Stomach smooth muscle (tissue), 2 donors: ENCODE results near the gene COL20A1.

Source experiments
- H3K27ac ChIP-seq: one replicate; pipeline ENCODE4 v1.7.0; 2013; ENCODE audit warnings: mild to moderate bottlenecking, low read length, inconsistent platforms
- H3K27me3 ChIP-seq, 2 donors: one replicate each; pipeline ENCODE4 v1.7.0; 2013; ENCODE audit warnings: low read length in 2 of 2; ENCODE audit not compliant: insufficient read depth in 2 of 2, control insufficient read depth in 1 of 2
- H3K36me3 ChIP-seq, 2 donors: one replicate each; pipeline ENCODE4 v1.7.0; 2013; ENCODE audit warnings: low read length in 2 of 2; ENCODE audit not compliant: control insufficient read depth in 2 of 2, insufficient read depth in 2 of 2
- H3K4me1 ChIP-seq: one replicate; pipeline ENCODE4 v1.7.0; 2013; ENCODE audit warnings: low read length; ENCODE audit not compliant: control insufficient read depth, insufficient read depth
- H3K4me3 ChIP-seq, 2 donors: one replicate each; pipeline ENCODE4 v1.7.0; 2013; ENCODE audit warnings: low read length in 2 of 2
- H3K9ac ChIP-seq, 2 donors: one replicate each; pipeline ENCODE4 v1.7.0; 2013; ENCODE audit warnings: low read length in 2 of 2, mild to moderate bottlenecking in 1 of 2
- H3K9me3 ChIP-seq, 2 donors: one replicate each; pipeline ENCODE4 v1.7.0; 2013; ENCODE audit warnings: low read length in 2 of 2; ENCODE audit not compliant: control insufficient read depth in 2 of 2
- donor health status: healthy.
- donor health status: Pancreatic carcinoma.

The COL20A1 gene

DNA sequence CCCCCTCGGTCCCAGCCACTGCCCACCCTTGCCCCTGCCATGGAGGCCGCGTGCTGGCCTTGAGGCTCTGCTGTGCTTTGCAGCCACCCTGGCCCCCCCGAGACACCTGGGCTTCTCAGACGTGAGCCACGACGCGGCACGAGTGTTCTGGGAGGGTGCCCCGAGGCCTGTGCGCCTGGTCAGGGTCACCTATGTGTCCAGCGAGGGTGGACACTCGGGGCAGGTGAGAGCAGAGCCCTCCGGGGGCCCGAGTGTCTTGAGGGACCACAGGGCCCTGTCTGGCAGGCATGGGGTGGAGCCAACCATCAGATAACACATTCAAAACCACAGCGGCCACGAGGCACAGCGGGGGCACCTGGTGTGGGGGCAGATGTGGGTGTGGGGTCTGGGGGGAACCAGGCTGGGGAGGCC, 18.9 kb downstream of the COL20A1 start:
- Histone ChIP-seq H3K36me3 (no peaks in the 10 kb centered on the region), H3K9ac (no peak overlapping the region), H3K9me3 (no peaks in the 10 kb centered on the region), H3K27me3 (peaks cover 22 to 27% of the 10 kb centered on the region in 2 donors), H3K4me3 (no peak overlapping the region), H3K27ac (no peak overlapping the region), H3K4me1 (peaks cover 14% of the 10 kb centered on the region)

DNA sequence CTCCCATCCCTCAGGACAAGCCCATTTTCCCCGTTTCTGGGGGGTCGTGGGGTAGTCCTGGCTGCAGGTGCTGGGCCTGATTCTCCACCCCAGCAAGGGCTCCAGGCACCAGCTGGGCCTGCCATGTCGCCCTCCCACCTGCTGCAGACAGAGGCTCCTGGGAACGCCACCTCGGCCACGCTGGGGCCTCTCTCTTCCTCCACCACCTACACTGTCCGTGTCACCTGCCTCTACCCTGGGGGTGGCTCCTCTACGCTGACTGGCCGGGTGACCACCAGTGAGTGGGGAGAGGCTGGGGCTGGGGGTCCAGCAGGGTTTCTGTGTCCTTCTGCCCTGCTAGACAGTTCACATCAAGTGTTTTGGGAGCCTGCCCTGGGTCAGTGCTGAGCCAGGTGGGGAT, 19.3 kb downstream of the COL20A1 start:
- Histone ChIP-seq H3K4me3 (no peak overlapping the region), H3K4me1 (peaks cover 14% of the 10 kb centered on the region), H3K9me3 (no peaks in the 10 kb centered on the region), H3K9ac (no peak overlapping the region), H3K27me3 (peaks cover 20 to 22% of the 10 kb centered on the region in 2 donors), H3K36me3 (no peaks in the 10 kb centered on the region), H3K27ac (no peak overlapping the region)

DNA sequence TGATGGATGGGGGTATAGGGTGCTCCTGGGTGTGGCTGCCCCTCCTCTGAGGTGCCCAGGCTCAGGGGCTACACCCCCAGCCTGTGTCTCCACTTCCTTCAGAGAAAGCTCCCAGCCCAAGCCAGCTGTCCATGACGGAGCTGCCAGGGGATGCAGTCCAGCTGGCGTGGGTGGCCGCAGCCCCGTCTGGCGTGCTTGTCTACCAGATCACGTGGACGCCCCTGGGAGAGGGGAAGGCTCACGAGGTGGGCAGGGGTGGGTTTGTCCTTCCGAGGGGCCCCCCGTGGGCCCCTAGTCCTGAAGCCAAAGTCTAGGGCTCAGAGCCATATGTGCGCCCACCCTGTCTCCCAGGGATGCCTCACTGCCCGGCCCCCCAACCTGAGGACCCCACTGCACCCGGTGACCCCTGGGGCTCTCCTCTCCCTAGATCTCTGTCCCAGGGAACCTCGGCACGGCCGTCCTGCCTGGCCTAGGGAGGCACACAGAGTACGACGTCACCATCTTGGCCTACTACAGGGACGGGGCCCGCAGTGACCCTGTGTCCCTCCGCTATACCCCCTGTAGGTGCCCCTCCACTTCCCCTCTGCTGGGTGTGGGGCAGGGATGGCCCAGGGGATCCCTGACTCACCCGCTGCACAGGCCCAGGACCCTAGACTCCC, 19.8 kb downstream of the COL20A1 start:
- H3K4me3 ChIP-seq: no peak overlapping the region
- H3K36me3 ChIP-seq: no peaks in the 10 kb centered on the region
- peaks cover 14% of the 10 kb centered on the region for H3K4me1 ChIP-seq

DNA sequence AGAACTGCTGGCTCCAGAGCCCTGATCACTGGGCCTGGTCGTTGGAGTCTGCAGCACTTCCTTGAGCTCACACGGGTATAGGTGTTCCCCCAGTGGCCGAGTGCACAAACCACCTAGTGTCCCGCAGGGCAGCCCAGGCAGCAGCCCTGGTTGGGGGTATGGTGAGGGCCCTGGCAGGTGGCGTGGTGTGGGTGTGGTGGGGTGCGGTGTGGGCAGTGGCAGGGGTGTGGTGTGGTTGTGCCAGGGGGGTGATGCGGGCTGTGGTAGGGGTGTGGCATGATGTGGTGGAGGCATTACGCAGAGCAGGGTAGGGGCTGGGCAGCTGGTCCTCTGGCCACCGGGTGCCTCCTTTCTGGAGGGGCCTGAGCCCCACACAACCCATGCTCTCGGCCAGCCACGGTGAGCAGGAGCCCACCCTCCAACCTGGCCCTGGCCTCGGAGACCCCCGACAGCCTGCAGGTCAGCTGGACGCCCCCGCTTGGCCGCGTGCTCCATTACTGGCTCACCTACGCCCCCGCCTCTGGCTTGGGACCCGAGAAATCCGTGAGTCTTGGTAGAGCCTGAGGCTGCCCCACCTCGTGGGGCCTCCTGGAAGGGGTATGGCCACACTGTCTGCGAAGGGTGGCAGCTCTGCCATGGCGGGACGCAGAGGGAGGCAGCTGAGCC, 20.5 kb downstream of the COL20A1 start:
- no peaks in the 10 kb centered on the region for H3K36me3 ChIP-seq
- peaks cover 12% of the 10 kb centered on the region in 2 donors for H3K27me3 ChIP-seq
- H3K9me3 ChIP-seq: no peaks in the 10 kb centered on the region
- H3K9ac ChIP-seq: no peak overlapping the region
- H3K4me3 ChIP-seq: no peak overlapping the region
- peaks cover 14% of the 10 kb centered on the region for H3K4me1 ChIP-seq
- no peak overlapping the region for H3K27ac ChIP-seq

More for the DNA sequence above, 19.8 kb downstream of the COL20A1 start:
- H3K9me3 ChIP-seq: no peaks in the 10 kb centered on the region
- peaks cover 16 to 18% of the 10 kb centered on the region in 2 donors for H3K27me3 ChIP-seq
- H3K9ac ChIP-seq: no peak overlapping the region
- no peak overlapping the region for H3K27ac ChIP-seq

- Histone ChIP-seq H3K4me3 (no peak overlapping the region), H3K27ac (no peak overlapping the region), H3K4me1 (peaks cover 14% of the 10 kb centered on the region), H3K9me3 (no peaks in the 10 kb centered on the region), H3K27me3 (peaks cover 7 to 8% of the 10 kb centered on the region in 2 donors), H3K9ac (no peak overlapping the region), H3K36me3 (no peaks in the 10 kb centered on the region)
These were observed 21.1 kb downstream of the COL20A1 start for GRCh38 chr20:63314015-63314471.

DNA sequence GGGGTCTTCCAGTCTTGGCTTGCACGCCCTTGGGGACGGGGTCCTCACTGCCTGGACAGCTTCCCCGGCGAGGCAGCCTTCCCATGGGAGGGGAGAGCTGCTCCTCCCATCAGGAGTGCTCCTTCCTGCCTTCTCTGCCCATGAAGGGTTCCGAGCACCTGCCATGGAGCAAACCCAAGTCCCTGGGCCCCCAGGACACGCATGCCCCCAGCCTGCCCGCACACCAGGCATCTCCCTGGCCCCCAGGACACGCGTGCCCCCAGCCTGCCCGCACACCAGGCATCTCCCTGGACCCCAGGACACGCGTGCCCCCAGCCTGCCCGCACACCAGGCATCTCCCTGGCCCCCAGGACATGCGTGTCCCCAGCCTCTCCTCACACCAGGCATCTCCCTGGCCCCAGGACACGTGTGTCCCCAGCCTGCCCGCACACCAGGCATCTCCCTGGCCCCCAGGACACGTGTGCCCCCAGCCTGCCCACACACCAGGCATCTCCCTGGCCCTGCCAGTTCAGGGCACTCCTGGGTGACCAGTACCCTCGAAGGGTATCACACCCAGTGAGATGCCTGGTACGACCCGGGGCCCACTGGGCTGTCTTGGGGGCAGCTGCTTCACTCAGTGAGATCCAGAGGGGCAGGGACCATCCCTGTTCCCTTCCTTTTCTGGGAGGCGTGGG, 21.7 kb downstream of the COL20A1 start:
- H3K4me3 ChIP-seq: no peak overlapping the region
- peaks cover under 1 to 4% of the 10 kb centered on the region in 2 donors for H3K27me3 ChIP-seq
- H3K36me3 ChIP-seq: no peaks in the 10 kb centered on the region
- H3K9ac ChIP-seq: no peak overlapping the region
- H3K27ac ChIP-seq: no peak overlapping the region
- H3K4me1 ChIP-seq: peaks cover 10% of the 10 kb centered on the region
- H3K9me3 ChIP-seq: no peaks in the 10 kb centered on the region

GRCh38 chr20:63315240-63315689, 22.3 kb downstream of the COL20A1 start:
- no peak overlapping the region for H3K27ac ChIP-seq
- H3K9ac ChIP-seq: no peak overlapping the region
- H3K36me3 ChIP-seq: no peaks in the 10 kb centered on the region
- peaks cover 0 to 4% of the 10 kb centered on the region in 2 donors for H3K27me3 ChIP-seq
- no peak overlapping the region for H3K4me3 ChIP-seq
- no peaks in the 10 kb centered on the region for H3K9me3 ChIP-seq
- peaks cover 10% of the 10 kb centered on the region for H3K4me1 ChIP-seq

DNA sequence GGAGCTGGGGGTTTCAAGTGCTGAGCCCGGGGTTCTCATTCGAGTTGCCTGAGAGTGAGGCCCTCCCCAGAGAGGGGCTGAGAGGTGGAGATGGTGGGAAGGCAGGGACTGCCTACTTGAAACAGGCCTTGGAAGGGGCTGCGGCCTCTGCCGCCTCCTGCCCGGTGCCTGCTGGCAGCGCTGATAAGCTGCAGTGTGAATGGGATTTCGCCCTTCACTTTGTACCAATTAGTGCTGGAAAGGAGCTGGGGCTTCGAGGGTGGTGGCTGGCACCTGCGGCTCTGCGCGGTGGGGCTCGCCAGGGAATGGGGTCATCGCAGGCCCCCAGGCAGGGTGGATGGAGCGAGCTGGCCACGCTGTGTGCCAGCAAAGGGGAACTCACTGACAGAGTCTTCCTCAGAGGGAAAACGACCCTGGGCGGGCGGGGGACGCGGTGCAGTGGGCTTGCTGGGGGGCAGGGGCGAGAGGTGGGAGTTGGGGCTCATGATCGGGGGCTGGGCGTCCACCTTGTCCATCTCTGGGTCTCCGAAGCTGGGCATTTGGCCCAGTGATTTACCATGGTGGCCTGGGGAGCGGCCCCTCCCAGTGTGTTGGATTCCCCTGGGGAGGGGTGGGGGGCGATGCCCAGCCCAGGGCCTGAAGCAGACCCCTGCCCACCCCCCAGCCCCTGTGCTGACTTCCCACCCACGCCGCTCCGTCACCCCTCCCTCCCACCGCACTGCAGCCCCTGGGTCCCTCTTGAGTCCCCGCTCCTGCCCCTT, 22.9 kb downstream of the COL20A1 start:
- Histone ChIP-seq H3K9me3 (no peaks in the 10 kb centered on the region), H3K4me1 (peaks cover 14% of the 10 kb centered on the region), H3K4me3 (no peak overlapping the region), H3K36me3 (no peaks in the 10 kb centered on the region), H3K27me3 (peaks cover 0 to 2% of the 10 kb centered on the region in 2 donors), H3K9ac (no peak overlapping the region), H3K27ac (no peak overlapping the region)

DNA sequence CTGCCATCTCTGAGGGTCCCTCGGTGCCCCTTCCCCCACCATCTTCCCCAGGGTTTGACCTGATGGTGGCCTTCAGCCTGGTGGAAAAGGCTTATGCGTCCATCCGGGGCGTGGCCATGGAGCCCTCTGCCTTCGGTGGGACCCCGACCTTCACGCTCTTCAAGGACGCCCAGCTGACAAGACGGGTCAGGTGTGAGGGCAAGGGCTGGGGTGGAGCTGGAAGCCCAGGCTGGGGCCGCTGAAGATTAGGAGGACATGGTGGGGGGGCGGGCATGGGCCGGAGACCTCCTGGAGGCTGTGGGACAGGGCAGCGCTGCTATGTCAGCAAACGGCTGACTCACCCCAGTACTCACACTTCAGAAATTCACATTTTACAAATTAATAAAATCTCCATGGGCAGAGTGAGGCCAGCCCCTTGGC, 23.5 kb downstream of the COL20A1 start:
- Histone ChIP-seq H3K4me1 (peaks cover 14% of the 10 kb centered on the region), H3K36me3 (no peaks in the 10 kb centered on the region), H3K9me3 (no peaks in the 10 kb centered on the region), H3K4me3 (no peak overlapping the region), H3K9ac (no peak overlapping the region), H3K27me3 (peaks cover 0 to 4% of the 10 kb centered on the region in 2 donors), H3K27ac (no peak overlapping the region)

GRCh38 chr20:63317061-63317460, 24.1 kb downstream of the COL20A1 start:
- H3K36me3 ChIP-seq: no peaks in the 10 kb centered on the region
- no peaks in the 10 kb centered on the region for H3K9me3 ChIP-seq
- H3K27ac ChIP-seq: no peak overlapping the region
- no peak overlapping the region for H3K4me3 ChIP-seq
- H3K9ac ChIP-seq: no peak overlapping the region
- peaks cover 0 to 4% of the 10 kb centered on the region in 2 donors for H3K27me3 ChIP-seq
- peaks cover 10% of the 10 kb centered on the region for H3K4me1 ChIP-seq
